HL-60 (cell line): ENCODE data around the gene PITPNM3.

Source experiments
- GABPA ChIP-seq: IDR thresholded peaks from 2 replicates; pipeline ENCODE4 v1.6.1; 2012; ENCODE audit warnings: low read depth
- POLR2AphosphoS5 ChIP-seq: IDR thresholded peaks from 2 replicates; pipeline ENCODE4 v1.6.1; 2012; ENCODE audit warnings: low read depth
- TF ChIP-seq, protein P1 (sequence below): IDR thresholded peaks from one replicate; pipeline ENCODE4 v1.5.1; 2011; ENCODE audit warnings: low read length, control low read depth, inconsistent platforms; ENCODE audit not compliant: insufficient read depth
- TF ChIP-seq, protein P2 (sequence below): IDR thresholded peaks from 2 replicates; pipeline ENCODE4 v1.6.1; 2012; ENCODE audit warnings: low read depth; ENCODE audit not compliant: insufficient replicate concordance

GRCh38 chr17:6408276-6408675 lies 148.1 kb downstream of the PITPNM3 start:
- TF ChIP-seq, protein P1, sequence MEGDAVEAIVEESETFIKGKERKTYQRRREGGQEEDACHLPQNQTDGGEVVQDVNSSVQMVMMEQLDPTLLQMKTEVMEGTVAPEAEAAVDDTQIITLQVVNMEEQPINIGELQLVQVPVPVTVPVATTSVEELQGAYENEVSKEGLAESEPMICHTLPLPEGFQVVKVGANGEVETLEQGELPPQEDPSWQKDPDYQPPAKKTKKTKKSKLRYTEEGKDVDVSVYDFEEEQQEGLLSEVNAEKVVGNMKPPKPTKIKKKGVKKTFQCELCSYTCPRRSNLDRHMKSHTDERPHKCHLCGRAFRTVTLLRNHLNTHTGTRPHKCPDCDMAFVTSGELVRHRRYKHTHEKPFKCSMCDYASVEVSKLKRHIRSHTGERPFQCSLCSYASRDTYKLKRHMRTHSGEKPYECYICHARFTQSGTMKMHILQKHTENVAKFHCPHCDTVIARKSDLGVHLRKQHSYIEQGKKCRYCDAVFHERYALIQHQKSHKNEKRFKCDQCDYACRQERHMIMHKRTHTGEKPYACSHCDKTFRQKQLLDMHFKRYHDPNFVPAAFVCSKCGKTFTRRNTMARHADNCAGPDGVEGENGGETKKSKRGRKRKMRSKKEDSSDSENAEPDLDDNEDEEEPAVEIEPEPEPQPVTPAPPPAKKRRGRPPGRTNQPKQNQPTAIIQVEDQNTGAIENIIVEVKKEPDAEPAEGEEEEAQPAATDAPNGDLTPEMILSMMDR, result no peak
- TF ChIP-seq POLR2AphosphoS5 (no peak), GABPA (no peak)
- TF ChIP-seq, protein P2, sequence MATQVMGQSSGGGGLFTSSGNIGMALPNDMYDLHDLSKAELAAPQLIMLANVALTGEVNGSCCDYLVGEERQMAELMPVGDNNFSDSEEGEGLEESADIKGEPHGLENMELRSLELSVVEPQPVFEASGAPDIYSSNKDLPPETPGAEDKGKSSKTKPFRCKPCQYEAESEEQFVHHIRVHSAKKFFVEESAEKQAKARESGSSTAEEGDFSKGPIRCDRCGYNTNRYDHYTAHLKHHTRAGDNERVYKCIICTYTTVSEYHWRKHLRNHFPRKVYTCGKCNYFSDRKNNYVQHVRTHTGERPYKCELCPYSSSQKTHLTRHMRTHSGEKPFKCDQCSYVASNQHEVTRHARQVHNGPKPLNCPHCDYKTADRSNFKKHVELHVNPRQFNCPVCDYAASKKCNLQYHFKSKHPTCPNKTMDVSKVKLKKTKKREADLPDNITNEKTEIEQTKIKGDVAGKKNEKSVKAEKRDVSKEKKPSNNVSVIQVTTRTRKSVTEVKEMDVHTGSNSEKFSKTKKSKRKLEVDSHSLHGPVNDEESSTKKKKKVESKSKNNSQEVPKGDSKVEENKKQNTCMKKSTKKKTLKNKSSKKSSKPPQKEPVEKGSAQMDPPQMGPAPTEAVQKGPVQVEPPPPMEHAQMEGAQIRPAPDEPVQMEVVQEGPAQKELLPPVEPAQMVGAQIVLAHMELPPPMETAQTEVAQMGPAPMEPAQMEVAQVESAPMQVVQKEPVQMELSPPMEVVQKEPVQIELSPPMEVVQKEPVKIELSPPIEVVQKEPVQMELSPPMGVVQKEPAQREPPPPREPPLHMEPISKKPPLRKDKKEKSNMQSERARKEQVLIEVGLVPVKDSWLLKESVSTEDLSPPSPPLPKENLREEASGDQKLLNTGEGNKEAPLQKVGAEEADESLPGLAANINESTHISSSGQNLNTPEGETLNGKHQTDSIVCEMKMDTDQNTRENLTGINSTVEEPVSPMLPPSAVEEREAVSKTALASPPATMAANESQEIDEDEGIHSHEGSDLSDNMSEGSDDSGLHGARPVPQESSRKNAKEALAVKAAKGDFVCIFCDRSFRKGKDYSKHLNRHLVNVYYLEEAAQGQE, result no peak
